Esophagus squamous epithelium (tissue), 4 donors: ENCODE results near the gene MAB21L1.

Experiments used
- CTCF ChIP-seq, 6 experiments: fragments of 450-650 bp in 4 of 6; fragments of 200-600 bp in 2 of 6; sonication (generic) in 2 of 6; IDR thresholded peaks; one replicate each; pipeline ENCODE4 v1.5.1; 2016 to 2019; ENCODE audit warnings: antibody characterized with exemption in 6 of 6, mild to moderate bottlenecking in 4 of 6, moderate library complexity in 4 of 6
- POLR2A ChIP-seq, 4 donors: fragments of 450-650 bp; IDR thresholded peaks; one replicate each; pipeline ENCODE4 v1.6.1; 2017; ENCODE audit warnings: antibody characterized with exemption in 4 of 4, mild to moderate bottlenecking in 4 of 4, moderate library complexity in 3 of 4

- TF ChIP-seq CTCF (IDR thresholded peaks at IDR 0.05) (no peak), POLR2A (IDR thresholded peaks at IDR 0.05) (no peak)
These were observed 23.7 kb upstream of the MAB21L1 start for GRCh38 chr13:35500144-35500543.
